Measurements from ENCODE around the gene C20orf202. TPM values are rescaled to one million over a fixed set of nuclear protein-coding genes. Genes with fewer than 3 reads are reported as not detected.
"Not testable (repeated sequence)": the region's sequence is repeated elsewhere in the genome, so short reads cannot be mapped to it uniquely, and the experiment has no call there.

Gene C20orf202
- total and polyA plus RNA-seq, 9 of the 15 experiments (the other 6 are each of a cell fraction or from before 2014, with no cell fraction given) = 0.03 to 0.24 (median 0.15) TPM; not detected in 4

DNA sequence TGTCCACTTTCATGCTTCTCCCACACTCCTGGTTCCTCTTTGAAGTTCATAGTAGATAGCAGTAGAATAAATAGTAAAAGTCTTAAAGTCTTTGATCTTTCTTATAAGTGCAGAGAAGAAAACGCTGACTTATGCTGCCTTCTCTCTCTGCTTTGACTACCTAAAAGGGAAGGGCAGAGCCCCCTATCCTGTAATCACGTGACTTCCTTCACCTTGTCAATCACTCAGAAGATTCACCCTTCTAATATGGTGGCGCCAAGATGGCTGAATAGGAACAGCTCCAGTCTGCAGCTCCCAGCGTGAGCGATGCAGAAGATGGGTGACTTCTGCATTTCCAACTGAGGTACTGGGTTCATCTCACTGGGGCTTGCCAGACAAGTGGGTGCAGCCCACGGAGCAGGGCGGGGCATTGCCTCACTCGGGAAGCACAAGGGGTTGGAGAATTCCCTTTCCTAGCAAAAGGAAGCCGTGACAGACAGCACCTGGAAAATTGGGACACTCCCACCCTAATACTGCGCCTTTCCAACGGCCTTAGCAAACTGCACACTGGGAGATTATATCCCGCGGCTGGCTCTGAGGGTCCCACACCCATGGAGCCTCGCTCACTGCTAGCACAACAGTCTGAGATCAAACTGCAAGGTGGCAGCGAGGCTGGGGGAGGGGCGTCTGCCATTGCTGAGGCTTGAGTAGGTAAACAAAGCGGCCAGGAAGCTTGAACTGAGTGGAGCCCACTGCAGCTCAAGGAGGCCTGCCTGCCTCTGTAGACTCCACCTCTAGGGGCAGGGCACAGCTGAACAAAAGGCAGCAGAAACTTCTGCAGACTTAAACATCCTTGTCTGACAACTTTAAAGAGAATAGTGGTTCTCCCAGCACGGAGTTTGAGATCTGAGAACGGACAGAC is 13.5 kb downstream of the C20orf202 start (continued):
- TF ChIP-seq, protein P1, sequence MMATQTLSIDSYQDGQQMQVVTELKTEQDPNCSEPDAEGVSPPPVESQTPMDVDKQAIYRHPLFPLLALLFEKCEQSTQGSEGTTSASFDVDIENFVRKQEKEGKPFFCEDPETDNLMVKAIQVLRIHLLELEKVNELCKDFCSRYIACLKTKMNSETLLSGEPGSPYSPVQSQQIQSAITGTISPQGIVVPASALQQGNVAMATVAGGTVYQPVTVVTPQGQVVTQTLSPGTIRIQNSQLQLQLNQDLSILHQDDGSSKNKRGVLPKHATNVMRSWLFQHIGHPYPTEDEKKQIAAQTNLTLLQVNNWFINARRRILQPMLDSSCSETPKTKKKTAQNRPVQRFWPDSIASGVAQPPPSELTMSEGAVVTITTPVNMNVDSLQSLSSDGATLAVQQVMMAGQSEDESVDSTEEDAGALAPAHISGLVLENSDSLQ (IDR thresholded peaks at IDR 0.05) = peak; percentile 77
- TF ChIP-seq CBFA2T2 (conservative IDR thresholded peaks at IDR 0.05) (peak; percentile 44), ZNF184 (CRISPR knock-in tag; IDR thresholded peaks at IDR 0.05) (0 out of 2 replicates have a peak, but pooled peaks have one; percentile 43), RAD51 (IDR thresholded peaks at IDR 0.05; ENCODE audit: borderline replicate concordance, low read depth) (peak; percentile 77)
- TF ChIP-seq, protein P2, sequence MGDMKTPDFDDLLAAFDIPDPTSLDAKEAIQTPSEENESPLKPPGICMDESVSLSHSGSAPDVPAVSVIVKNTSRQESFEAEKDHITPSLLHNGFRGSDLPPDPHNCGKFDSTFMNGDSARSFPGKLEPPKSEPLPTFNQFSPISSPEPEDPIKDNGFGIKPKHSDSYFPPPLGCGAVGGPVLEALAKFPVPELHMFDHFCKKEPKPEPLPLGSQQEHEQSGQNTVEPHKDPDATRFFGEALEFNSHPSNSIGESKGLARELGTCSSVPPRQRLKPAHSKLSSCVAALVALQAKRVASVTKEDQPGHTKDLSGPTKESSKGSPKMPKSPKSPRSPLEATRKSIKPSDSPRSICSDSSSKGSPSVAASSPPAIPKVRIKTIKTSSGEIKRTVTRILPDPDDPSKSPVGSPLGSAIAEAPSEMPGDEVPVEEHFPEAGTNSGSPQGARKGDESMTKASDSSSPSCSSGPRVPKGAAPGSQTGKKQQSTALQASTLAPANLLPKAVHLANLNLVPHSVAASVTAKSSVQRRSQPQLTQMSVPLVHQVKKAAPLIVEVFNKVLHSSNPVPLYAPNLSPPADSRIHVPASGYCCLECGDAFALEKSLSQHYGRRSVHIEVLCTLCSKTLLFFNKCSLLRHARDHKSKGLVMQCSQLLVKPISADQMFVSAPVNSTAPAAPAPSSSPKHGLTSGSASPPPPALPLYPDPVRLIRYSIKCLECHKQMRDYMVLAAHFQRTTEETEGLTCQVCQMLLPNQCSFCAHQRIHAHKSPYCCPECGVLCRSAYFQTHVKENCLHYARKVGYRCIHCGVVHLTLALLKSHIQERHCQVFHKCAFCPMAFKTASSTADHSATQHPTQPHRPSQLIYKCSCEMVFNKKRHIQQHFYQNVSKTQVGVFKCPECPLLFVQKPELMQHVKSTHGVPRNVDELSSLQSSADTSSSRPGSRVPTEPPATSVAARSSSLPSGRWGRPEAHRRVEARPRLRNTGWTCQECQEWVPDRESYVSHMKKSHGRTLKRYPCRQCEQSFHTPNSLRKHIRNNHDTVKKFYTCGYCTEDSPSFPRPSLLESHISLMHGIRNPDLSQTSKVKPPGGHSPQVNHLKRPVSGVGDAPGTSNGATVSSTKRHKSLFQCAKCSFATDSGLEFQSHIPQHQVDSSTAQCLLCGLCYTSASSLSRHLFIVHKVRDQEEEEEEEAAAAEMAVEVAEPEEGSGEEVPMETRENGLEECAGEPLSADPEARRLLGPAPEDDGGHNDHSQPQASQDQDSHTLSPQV (IDR thresholded peaks at IDR 0.05) = 0 out of 2 replicates have a peak, but pooled peaks have one; percentile 10
- TF ChIP-seq, protein P3, sequence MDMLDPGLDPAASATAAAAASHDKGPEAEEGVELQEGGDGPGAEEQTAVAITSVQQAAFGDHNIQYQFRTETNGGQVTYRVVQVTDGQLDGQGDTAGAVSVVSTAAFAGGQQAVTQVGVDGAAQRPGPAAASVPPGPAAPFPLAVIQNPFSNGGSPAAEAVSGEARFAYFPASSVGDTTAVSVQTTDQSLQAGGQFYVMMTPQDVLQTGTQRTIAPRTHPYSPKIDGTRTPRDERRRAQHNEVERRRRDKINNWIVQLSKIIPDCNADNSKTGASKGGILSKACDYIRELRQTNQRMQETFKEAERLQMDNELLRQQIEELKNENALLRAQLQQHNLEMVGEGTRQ (CRISPR knock-in tag; IDR thresholded peaks at IDR 0.05) = peak; percentile 25; the same call in 1 of the 2 replicates

DNA sequence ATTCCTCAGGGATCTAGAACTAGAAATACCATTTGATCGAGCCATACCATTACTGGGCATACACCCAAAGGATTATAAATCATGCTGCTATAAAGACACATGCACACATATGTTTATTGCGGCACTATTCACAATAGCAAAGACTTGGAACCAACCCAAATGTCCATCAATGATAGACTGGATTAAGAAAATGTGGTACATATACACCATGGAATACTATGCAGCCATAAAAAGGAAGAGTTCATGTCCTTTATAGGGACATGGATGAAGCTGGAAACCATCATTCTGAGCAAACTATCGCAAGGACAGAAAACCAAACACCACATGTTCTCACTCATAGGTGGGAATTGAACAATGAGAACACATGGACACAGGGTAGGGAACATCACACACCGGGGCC is 19.5 kb downstream of the C20orf202 start:
- DNase-seq (ENCODE audit: extremely low read depth in 1 of 4, low spot score in 3 of 4); H3K79me2 ChIP-seq (ENCODE audit: control insufficient read depth, insufficient read depth, low read length); H2AFZ ChIP-seq (ENCODE audit: low read depth, low read length); H3K27ac ChIP-seq (ENCODE audit: extremely low read depth, low read depth, low read length); H3K4me2 ChIP-seq (ENCODE audit: insufficient read depth, low read length); H3K9me3 ChIP-seq (replicated peaks; ENCODE audit: control insufficient read depth, insufficient read depth, low read depth, low read length); FAIRE-seq; H3K9ac ChIP-seq (ENCODE audit: insufficient read depth in 1 of 2, low read depth in 2 of 2, low read length in 2 of 2); H3K36me3 ChIP-seq (ENCODE audit: control insufficient read depth, insufficient read depth, low read length); POLR2A ChIA-PET; H4K20me1 ChIP-seq (replicated peaks; ENCODE audit: control insufficient read depth, insufficient read depth, low read length); intact Hi-C loops (cut with micrococcal nuclease); H3K27me3 ChIP-seq (ENCODE audit: control insufficient read depth in 2 of 2, insufficient read depth in 2 of 2, low read length in 2 of 2); H3K9me1 ChIP-seq (ENCODE audit: control insufficient read depth, insufficient read depth, low read length); in situ Hi-C loops (cut with MboI); ATAC-seq; CTCF ChIA-PET (ENCODE audit: low intra/inter-chr PET ratio); H3K4me3 ChIP-seq; BruUV-seq (replicated peaks): not testable (repeated sequence)
- 68% methylated on average over 2 of the region's 4 CpGs for WGBS (ENCODE audit: insufficient coverage, low coverage, missing lambda C conversion rate)
- H3K4me1 ChIP-seq (replicated peaks in 1 of 2; ENCODE audit: control insufficient read depth in 2 of 2, insufficient read depth in 2 of 2, low read length in 2 of 2) = peaks cover 0 to 18% of the 10 kb centered on the region in 2 experiments; a peak in 4 of 5 replicates
